A549 (cell line): ENCODE measurements around the gene NGF. TPM values are rescaled to one million over a fixed set of nuclear protein-coding genes. Genes with fewer than 3 reads are reported as not detected.

ENCODE experiments used
- ATAC-seq, 2 experiments: fragments of 200-7000 bp in 1 of 2; fragments of >200 bp in 1 of 2; cut with Nextera tagmentation in 1 of 2; cut with Tn5 transposase in 1 of 2; 3 replicates each; pipeline versions ENCODE4 v1.8.0 to v1.9.1; 2018 to 2020; ENCODE audit warnings: mild to moderate bottlenecking in 1 of 2, moderate library complexity in 1 of 2
- CTCF ChIA-PET: fragments of 300-600 bp; sonication (Branson Sonifier 250); formaldehyde crosslinking; extraction: SDS; loops from one replicate; lab custom pipeline; 2021; ENCODE audit warnings: antibody characterized with exemption, inconsistent platforms; lab: Yijun Ruan, JAX
- POLR2A ChIA-PET: fragments of 350-600 bp; formaldehyde crosslinking; extraction: SDS; loops from one replicate; lab custom pipeline; 2021; ENCODE audit warnings: antibody characterized with exemption, inconsistent platforms; lab: Yijun Ruan, JAX
- DNase-seq, 2 experiments: peaks; one replicate each; pipeline versions ENCODE4 v3.0.0 to v3.0.0-alpha.2; 2011 to 2016; ENCODE audit warnings: low read depth in 1 of 2, low spot score in 1 of 2
- FAIRE-seq: peaks from 2 replicates; lab custom pipeline; 2011; peaks lifted over from hg19 to GRCh38; lab: Jason Lieb, UNC
- H3K27ac ChIP-seq, 2 experiments: fragments of >200 bp; sonication (Bioruptor Twin); formaldehyde crosslinking; 3 replicates each; pipeline ENCODE4 v1.5.1; 2016 to 2017
- H3K4me1 ChIP-seq: fragments of >200 bp; sonication (Bioruptor Twin); formaldehyde crosslinking; 3 replicates; pipeline ENCODE4 v1.6.1; 2016
- H3K4me2 ChIP-seq: fragments of >200 bp; sonication (Bioruptor Twin); formaldehyde crosslinking; 3 replicates; pipeline ENCODE4 v1.6.1; 2016
- H3K4me3 ChIP-seq: fragments of >200 bp; sonication (Bioruptor Twin); formaldehyde crosslinking; 3 replicates; pipeline ENCODE4 v1.5.1; 2016
- H3K9me3 ChIP-seq: fragments of >200 bp; sonication (Bioruptor Twin); formaldehyde crosslinking; 3 replicates; pipeline ENCODE4 v1.6.1; 2016
- CEBPB ChIP-seq, 2 experiments: fragments of >200 bp in 1 of 2; sonication (Bioruptor Twin) in 1 of 2; formaldehyde crosslinking in 1 of 2; IDR thresholded peaks; 2 replicates each; pipeline ENCODE4 v1.6.1; 2012 to 2016
- CHD4 ChIP-seq: fragments of 200-600 bp; sonication (generic); IDR thresholded peaks from 2 replicates; pipeline ENCODE4 v1.6.1; 2016; ENCODE audit warnings: antibody characterized with exemption, mild to moderate bottlenecking, borderline replicate concordance
- EP300 ChIP-seq, 2 experiments: fragments of >200 bp; sonication (Bioruptor Twin); formaldehyde crosslinking; IDR thresholded peaks; 2 replicates in 1 of 2; 3 replicates in 1 of 2; pipeline ENCODE4 v1.6.1; 2016 to 2017
- FOSB ChIP-seq: fragments of 250-450 bp; sonication (Bioruptor Pico); IDR thresholded peaks from 2 replicates; pipeline ENCODE4 v1.5.0; 2020; ENCODE audit warnings: mild to moderate bottlenecking, moderate library complexity
- FOXS1 ChIP-seq: fragments of 250-450 bp; sonication (Bioruptor Pico); IDR thresholded peaks from 2 replicates; pipeline ENCODE4 v1.5.0; 2020; ENCODE audit warnings: mild to moderate bottlenecking, moderate library complexity
- HDAC2 ChIP-seq: fragments of 200-600 bp; sonication (generic); IDR thresholded peaks from 2 replicates; pipeline ENCODE4 v1.6.1; 2016
- HEYL ChIP-seq: fragments of 250-450 bp; sonication (Bioruptor Pico); IDR thresholded peaks from 2 replicates; pipeline ENCODE4 v1.8.0; 2021; ENCODE audit warnings: mild to moderate bottlenecking, moderate library complexity
- HOXB13 ChIP-seq: fragments of 250-450 bp; sonication (Bioruptor Pico); IDR thresholded peaks from 2 replicates; pipeline ENCODE4 v1.5.0; 2020; ENCODE audit warnings: low read depth, mild to moderate bottlenecking, moderate library complexity
- JUN ChIP-seq, 2 experiments: fragments of >200 bp; sonication (Bioruptor Twin); formaldehyde crosslinking; IDR thresholded peaks; 2 replicates in 1 of 2; 3 replicates in 1 of 2; pipeline ENCODE4 v1.6.1; 2016 to 2017
- NFE2L2 ChIP-seq: fragments of 150-350 bp; conservative IDR thresholded peaks from 2 replicates; pipeline ENCODE4 v1.6.1; 2014; ENCODE audit warnings: low read length
- POLR2AphosphoS2 ChIP-seq: conservative IDR thresholded peaks from 2 replicates; pipeline ENCODE4 v1.6.1; 2012; ENCODE audit warnings: low read length, improper control_type of control experiment, inconsistent platforms
- RFX5 ChIP-seq: fragments of 450-650 bp; IDR thresholded peaks from 2 replicates; pipeline ENCODE4 v1.7.1; 2014; ENCODE audit warnings: antibody characterized with exemption, mild to moderate bottlenecking, moderate library complexity
- SREBF2 ChIP-seq: fragments of 450-650 bp; IDR thresholded peaks from 2 replicates; pipeline ENCODE4 v1.6.1; 2014; ENCODE audit warnings: mild to moderate bottlenecking, moderate library complexity
- TP53 ChIP-seq: fragments of 250-450 bp; sonication (Bioruptor Pico); IDR thresholded peaks from 2 replicates; pipeline ENCODE4 v1.5.0; 2021; ENCODE audit warnings: mild to moderate bottlenecking, moderate library complexity
- WGBS: methylation state at CpG from one replicate; pipeline ENCODE4 v1.1.6; 2017; ENCODE audit errors: missing lambda C conversion rate; 5-methylcytosine and 5-hydroxymethylcytosine counted together
- polyA plus RNA-seq, 4 experiments: library from polyadenylated mRNA; depleted of rRNA in 3 of 4; stranded (reverse); fragments of >200 nt; fragmentation: RNase III in 1 of 4; extraction: RNeasy Plus Mini Kit Qiagen cat#74134 plus additional on column Dnase treatment in 1 of 4; gene quantifications; 2 replicates in 3 of 4; 3 replicates in 1 of 4; pipeline ENCODE4 v1.2.3, GENCODE V29; 2011 to 2017
- TF ChIP-seq, protein P1 (sequence below): fragments of 150-350 bp; IDR thresholded peaks from 2 replicates; pipeline ENCODE4 v1.6.1; 2014; ENCODE audit warnings: low read depth, mild to moderate bottlenecking, low read length
- TF ChIP-seq, protein P2 (sequence below): fragments of 250-450 bp; sonication (Bioruptor Pico); IDR thresholded peaks from 2 replicates; pipeline ENCODE4 v1.5.0; 2021; ENCODE audit warnings: mild to moderate bottlenecking, moderate library complexity, borderline replicate concordance
- TF ChIP-seq, protein P3 (sequence below): fragments of >200 bp; sonication (Bioruptor Twin); formaldehyde crosslinking; IDR thresholded peaks from 3 replicates; pipeline ENCODE4 v1.6.1; 2016
- TF ChIP-seq, protein P4 (sequence below): fragments of 450-650 bp; IDR thresholded peaks from 2 replicates; pipeline ENCODE4 v1.6.1; 2014; ENCODE audit warnings: antibody characterized with exemption

The NGF gene
- polyA plus RNA-seq, 2 of the 4 experiments (the other 2 are of a cell fraction), result 0.71 to 1.6 TPM

DNA sequence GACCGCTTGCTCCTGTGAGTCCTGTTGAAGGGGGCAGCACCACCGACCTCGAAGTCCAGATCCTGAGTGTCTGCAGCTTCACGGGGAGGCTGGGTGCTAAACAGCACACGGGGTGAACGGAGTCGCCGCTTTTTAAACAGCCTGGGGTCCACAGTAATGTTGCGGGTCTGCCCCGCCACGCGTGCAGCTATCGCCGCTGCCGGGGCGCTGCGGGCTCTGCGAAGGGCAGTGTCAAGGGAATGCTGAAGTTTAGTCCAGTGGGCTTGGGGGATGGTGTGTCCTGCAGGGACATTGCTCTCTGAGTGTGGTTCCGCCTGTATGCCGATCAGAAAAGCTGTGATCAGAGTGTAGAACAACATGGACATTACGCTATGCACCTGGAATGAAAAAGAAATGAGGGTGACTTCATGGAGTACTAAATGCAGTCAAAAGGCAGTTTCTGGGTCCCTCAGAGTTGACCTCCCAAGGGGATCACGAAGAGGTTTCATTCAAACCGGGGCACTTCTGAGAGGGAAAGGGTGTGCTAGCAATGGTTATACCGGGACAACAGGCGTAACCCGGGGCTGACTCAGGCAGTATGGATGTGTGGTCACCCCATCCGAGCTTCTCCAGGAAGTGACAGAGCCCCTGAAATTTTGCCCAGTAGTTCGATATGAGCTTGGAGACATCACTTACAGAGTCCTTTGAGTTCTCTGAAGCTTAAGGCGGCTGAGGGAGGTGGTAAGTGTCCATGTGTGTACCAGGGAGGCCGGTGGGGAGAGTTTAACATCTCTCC lies 51.4 kb downstream of the NGF start:
- WGBS, result 81% methylated on average over 10 of the region's 30 CpGs
- H3K4me1 ChIP-seq, result no peaks in the 10 kb centered on the region
- no peak overlapping the region for H3K4me2 ChIP-seq
- FAIRE-seq (no peak), ATAC-seq (no peak), DNase-seq (no peak)
- ChIA-PET CTCF (interaction anchor here (1.3 to 1.6 kb wide), 2 partner anchors 12 to 148 kb away, joined by 4 to 5 read pairs; no protein-coding TSS in a partner anchor), POLR2A (no interaction called here)
- H3K4me3 ChIP-seq, result no peak overlapping the region
- TF ChIP-seq CEBPB (IDR thresholded peaks at IDR 0.05) (no peak), SREBF2 (no peak), HEYL (CRISPR knock-in tag) (no peak), NFE2L2 (no peak), CHD4 (no peak), JUN (IDR thresholded peaks at IDR 0.05) (no peak)
- TF ChIP-seq, protein P1, sequence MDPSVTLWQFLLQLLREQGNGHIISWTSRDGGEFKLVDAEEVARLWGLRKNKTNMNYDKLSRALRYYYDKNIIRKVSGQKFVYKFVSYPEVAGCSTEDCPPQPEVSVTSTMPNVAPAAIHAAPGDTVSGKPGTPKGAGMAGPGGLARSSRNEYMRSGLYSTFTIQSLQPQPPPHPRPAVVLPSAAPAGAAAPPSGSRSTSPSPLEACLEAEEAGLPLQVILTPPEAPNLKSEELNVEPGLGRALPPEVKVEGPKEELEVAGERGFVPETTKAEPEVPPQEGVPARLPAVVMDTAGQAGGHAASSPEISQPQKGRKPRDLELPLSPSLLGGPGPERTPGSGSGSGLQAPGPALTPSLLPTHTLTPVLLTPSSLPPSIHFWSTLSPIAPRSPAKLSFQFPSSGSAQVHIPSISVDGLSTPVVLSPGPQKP, result no peak
- TF ChIP-seq, protein P2, sequence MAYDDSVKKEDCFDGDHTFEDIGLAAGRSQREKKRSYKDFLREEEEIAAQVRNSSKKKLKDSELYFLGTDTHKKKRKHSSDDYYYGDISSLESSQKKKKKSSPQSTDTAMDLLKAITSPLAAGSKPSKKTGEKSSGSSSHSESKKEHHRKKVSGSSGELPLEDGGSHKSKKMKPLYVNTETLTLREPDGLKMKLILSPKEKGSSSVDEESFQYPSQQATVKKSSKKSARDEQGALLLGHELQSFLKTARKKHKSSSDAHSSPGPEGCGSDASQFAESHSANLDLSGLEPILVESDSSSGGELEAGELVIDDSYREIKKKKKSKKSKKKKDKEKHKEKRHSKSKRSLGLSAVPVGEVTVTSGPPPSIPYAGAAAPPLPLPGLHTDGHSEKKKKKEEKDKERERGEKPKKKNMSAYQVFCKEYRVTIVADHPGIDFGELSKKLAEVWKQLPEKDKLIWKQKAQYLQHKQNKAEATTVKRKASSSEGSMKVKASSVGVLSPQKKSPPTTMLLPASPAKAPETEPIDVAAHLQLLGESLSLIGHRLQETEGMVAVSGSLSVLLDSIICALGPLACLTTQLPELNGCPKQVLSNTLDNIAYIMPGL (CRISPR knock-in tag), result no peak
- H3K9me3 ChIP-seq, result no peaks in the 10 kb centered on the region
- H3K27ac ChIP-seq, result no peak overlapping the region

DNA sequence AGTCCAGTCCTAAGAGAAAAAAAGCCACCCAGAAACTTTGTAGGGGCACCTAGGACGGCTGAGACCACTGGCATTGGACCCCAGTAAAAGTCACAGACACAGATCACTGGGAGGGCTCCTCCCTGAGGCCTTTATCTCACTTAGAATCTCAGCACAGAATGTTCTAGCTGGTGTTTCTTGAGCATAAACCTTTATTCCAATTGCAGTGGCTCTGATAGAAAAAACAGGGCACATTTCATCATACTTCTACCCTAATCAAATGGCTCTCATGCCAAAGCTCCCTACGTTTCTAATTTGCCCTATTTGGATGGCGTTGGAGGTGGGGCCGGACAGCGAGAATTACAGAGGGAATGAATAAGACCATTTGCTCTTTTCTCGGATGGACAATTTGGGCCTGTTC lies 53.8 kb downstream of the NGF start:
- POLR2A ChIA-PET, result no interaction called here
- CTCF ChIA-PET, result no interaction called here
- TF ChIP-seq RFX5, result no peak
- TF ChIP-seq POLR2AphosphoS2, result no peak
- no peak for TF ChIP-seq HOXB13 (CRISPR knock-in tag)
- no peak for TF ChIP-seq EP300 (IDR thresholded peaks at IDR 0.05)
- no peak for TF ChIP-seq FOSB (CRISPR knock-in tag)
- no peak for TF ChIP-seq HDAC2
- TF ChIP-seq TP53 (CRISPR knock-in tag), result no peak
- no peak for TF ChIP-seq FOXS1 (CRISPR knock-in tag)
- TF ChIP-seq, protein P3, sequence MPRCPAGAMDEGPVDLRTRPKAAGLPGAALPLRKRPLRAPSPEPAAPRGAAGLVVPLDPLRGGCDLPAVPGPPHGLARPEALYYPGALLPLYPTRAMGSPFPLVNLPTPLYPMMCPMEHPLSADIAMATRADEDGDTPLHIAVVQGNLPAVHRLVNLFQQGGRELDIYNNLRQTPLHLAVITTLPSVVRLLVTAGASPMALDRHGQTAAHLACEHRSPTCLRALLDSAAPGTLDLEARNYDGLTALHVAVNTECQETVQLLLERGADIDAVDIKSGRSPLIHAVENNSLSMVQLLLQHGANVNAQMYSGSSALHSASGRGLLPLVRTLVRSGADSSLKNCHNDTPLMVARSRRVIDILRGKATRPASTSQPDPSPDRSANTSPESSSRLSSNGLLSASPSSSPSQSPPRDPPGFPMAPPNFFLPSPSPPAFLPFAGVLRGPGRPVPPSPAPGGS, result no peak
- TF ChIP-seq, protein P4, sequence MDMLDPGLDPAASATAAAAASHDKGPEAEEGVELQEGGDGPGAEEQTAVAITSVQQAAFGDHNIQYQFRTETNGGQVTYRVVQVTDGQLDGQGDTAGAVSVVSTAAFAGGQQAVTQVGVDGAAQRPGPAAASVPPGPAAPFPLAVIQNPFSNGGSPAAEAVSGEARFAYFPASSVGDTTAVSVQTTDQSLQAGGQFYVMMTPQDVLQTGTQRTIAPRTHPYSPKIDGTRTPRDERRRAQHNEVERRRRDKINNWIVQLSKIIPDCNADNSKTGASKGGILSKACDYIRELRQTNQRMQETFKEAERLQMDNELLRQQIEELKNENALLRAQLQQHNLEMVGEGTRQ, result no peak
- TF ChIP-seq SREBF2, result no peak
- TF ChIP-seq, all 56 proteins: peak for 0
- 72% methylated on average over 6 of the region's 6 CpGs for WGBS
- no peak overlapping the region for H3K4me2 ChIP-seq
- ATAC-seq (no peak), FAIRE-seq (no peak), DNase-seq (no peak)
- H3K4me1 ChIP-seq, result no peaks in the 10 kb centered on the region
- H3K9me3 ChIP-seq, result no peaks in the 10 kb centered on the region
- no peak overlapping the region for H3K4me3 ChIP-seq
- H3K27ac ChIP-seq, result no peak overlapping the region
